GM23338 (cell line): Measurements from ENCODE around the gene FBXL14. TPM values are rescaled to one million over a fixed set of nuclear protein-coding genes. Genes with fewer than 3 reads are reported as not detected.

Source experiments
- ATAC-seq: fragments of 200-7000 bp; cut with Tn5 transposase; 3 replicates; pipeline ENCODE4 v1.9.1; 2020
- DNase-seq: peaks from one replicate; pipeline ENCODE4 v3.0.0-alpha.2; 2015; ENCODE audit warnings: low spot score
- H2AFZ ChIP-seq: fragments of 200-600 bp; sonication (generic); 2 replicates; pipeline ENCODE4 v1.8.0; 2016; ENCODE audit warnings: antibody characterized with exemption, mild to moderate bottlenecking, moderate library complexity
- H3F3A ChIP-seq: fragments of 200-600 bp; sonication (generic); replicated peaks from 2 replicates; pipeline ENCODE4 v1.8.0; 2017; ENCODE audit warnings: antibody characterized with exemption, mixed run types, low read depth
- H3K27ac ChIP-seq: fragments of 200-600 bp; sonication (generic); 2 replicates; pipeline ENCODE4 v1.6.1; 2016; ENCODE audit warnings: low read depth
- H3K27me3 ChIP-seq: fragments of 200-600 bp; sonication (generic); 2 replicates; pipeline ENCODE4 v1.8.0; 2016; ENCODE audit warnings: mild to moderate bottlenecking, mixed run types, moderate library complexity; ENCODE audit not compliant: insufficient read depth
- H3K36me3 ChIP-seq: fragments of 200-600 bp; sonication (generic); 2 replicates; pipeline ENCODE4 v1.8.0; 2016; ENCODE audit warnings: mild to moderate bottlenecking; ENCODE audit not compliant: insufficient read depth
- H3K4me1 ChIP-seq: fragments of 200-600 bp; sonication (generic); 2 replicates; pipeline ENCODE4 v1.8.0; 2016; ENCODE audit warnings: mild to moderate bottlenecking, moderate library complexity; ENCODE audit not compliant: insufficient read depth
- H3K4me2 ChIP-seq: fragments of 200-600 bp; sonication (generic); 2 replicates; pipeline ENCODE4 v1.7.1; 2017; ENCODE audit warnings: mixed run types
- H3K4me3 ChIP-seq: fragments of 200-600 bp; sonication (generic); 2 replicates; pipeline ENCODE4 v1.6.1; 2016; ENCODE audit warnings: mixed run types
- H3K79me2 ChIP-seq: fragments of 200-600 bp; sonication (generic); replicated peaks from 2 replicates; pipeline ENCODE4 v1.8.0; 2017; ENCODE audit warnings: mild to moderate bottlenecking; ENCODE audit not compliant: insufficient read depth
- H3K9me2 ChIP-seq: fragments of 200-600 bp; sonication (generic); 2 replicates; pipeline ENCODE4 v1.8.0; 2017; ENCODE audit not compliant: insufficient read depth
- H4K20me1 ChIP-seq: fragments of 200-600 bp; sonication (generic); replicated peaks from 2 replicates; pipeline ENCODE4 v1.8.0; 2017; ENCODE audit warnings: mild to moderate bottlenecking; ENCODE audit not compliant: insufficient read depth
- H3K27ac Mint-ChIP-seq: 2 replicates; pipeline ENCODE4 v1.8.0; 2020; ENCODE audit warnings: inconsistent platforms, mild to moderate bottlenecking, moderate library complexity, mixed read lengths
- H3K27me3 Mint-ChIP-seq: 3 replicates; pipeline ENCODE4 v1.8.0; 2022; ENCODE audit warnings: low read depth, mild to moderate bottlenecking, moderate library complexity, mixed read lengths, inconsistent platforms; ENCODE audit not compliant: insufficient read depth, poor library complexity
- H3K36me3 Mint-ChIP-seq: 3 replicates; pipeline ENCODE4 v1.8.0; 2021; ENCODE audit warnings: low read depth, mild to moderate bottlenecking, inconsistent platforms, moderate library complexity, mixed read lengths
- H3K4me1 Mint-ChIP-seq: 3 replicates; pipeline ENCODE4 v1.8.0; 2020; ENCODE audit warnings: mild to moderate bottlenecking, inconsistent platforms, mixed read lengths
- H3K4me3 Mint-ChIP-seq: 3 replicates; pipeline ENCODE4 v1.8.0; 2021; ENCODE audit warnings: moderate library complexity, mild to moderate bottlenecking, inconsistent platforms, mixed read lengths
- H3K9me3 Mint-ChIP-seq: 3 replicates; pipeline ENCODE4 v1.8.0; 2020; ENCODE audit warnings: moderate library complexity, mild to moderate bottlenecking, inconsistent platforms, mixed read lengths
- POLR2AphosphoS5 ChIP-seq: IDR thresholded peaks from 2 replicates; pipeline ENCODE4 v1.6.1; 2016; ENCODE audit warnings: antibody characterized with exemption, low read depth
- ZNF114 ChIP-seq: fragments of 250-450 bp; sonication (Bioruptor Pico); IDR thresholded peaks from 2 replicates; pipeline ENCODE4 v1.5.0; 2020; ENCODE audit warnings: mild to moderate bottlenecking, moderate library complexity
- polyA plus RNA-seq: library from polyadenylated mRNA; unstranded; fragments of >200 nt; fragmentation: Nextera tagmentation; extraction: Ambion mirVana; gene quantifications from 2 replicates; pipeline ENCODE4 v1.2.1, GENCODE V29; 2016
- total RNA-seq: library from RNA; depleted of rRNA; stranded (reverse); fragments of >200 nt; shearing (Covaris generic); gene quantifications from 2 replicates; pipeline ENCODE4 v1.2.3, GENCODE V29; 2014
- TF ChIP-seq, protein P1 (sequence below): fragments of 250-450 bp; sonication (Bioruptor Pico); IDR thresholded peaks from 2 replicates; pipeline ENCODE4 v1.5.0; 2020; ENCODE audit warnings: mild to moderate bottlenecking, moderate library complexity
- TF ChIP-seq, protein P2 (sequence below), 2 experiments: fragments of 200-600 bp in 1 of 2; sonication (generic) in 1 of 2; conservative IDR thresholded peaks; 2 replicates each; pipeline versions ENCODE4 v1.5.1 to v1.6.1; 2016 to 2017; ENCODE audit warnings: antibody characterized with exemption in 2 of 2, low read depth in 2 of 2, mild to moderate bottlenecking in 2 of 2, moderate library complexity in 1 of 2

The FBXL14 gene
- total and polyA plus RNA-seq, 2 experiments from 2014 or later = 0.74 to 9.4 TPM

DNA sequence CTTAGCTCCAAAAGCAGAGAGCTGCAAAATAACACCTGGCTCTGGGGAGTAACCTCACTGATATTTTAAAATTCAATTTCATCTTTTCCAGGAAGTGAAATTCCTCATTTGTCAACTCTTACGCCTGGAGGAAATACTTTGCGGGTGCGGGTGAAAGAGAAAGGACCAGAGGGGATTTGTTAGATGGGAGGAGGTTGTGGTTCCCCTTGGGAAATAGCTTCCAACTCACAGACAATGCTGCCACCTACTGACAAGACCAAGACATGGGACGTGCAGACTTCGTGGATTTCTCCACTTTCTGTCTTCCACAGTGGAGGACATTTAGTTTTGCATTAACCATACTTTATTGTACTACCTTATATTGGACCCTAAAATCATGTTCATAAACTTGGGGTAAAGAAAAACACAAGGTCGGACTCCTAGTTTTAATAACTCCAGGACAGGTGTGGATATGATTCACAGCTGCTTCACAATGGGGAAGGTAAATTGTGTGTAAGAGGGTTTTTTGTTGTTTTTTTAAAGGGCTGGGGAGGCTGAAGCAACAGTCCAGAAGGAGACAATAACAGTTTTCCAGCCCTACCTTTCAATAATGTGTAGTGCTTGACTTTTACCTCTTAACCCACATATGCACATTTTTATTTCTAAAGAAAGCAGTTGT, 10.8 kb downstream of the FBXL14 start:
- Histone ChIP-seq H3F3A (no peaks in the 10 kb centered on the region), H3K36me3 (no peaks in the 10 kb centered on the region), H3K4me3 (no peak overlapping the region), H3K9me2 (no peaks in the 10 kb centered on the region), H4K20me1 (peaks cover under 1% of the 10 kb centered on the region), H3K79me2 (no peaks in the 10 kb centered on the region), H2AFZ (no peak overlapping the region), H3K27me3 (peaks cover 57% of the 10 kb centered on the region), H3K4me2 (no peak overlapping the region), H3K4me1 (peaks cover 15% of the 10 kb centered on the region), H3K27ac (no peak overlapping the region)
- Mint-ChIP-seq H3K27ac (no peak overlapping the region), H3K4me1 (peaks cover 20% of the 10 kb centered on the region), H3K9me3 (no peaks in the 10 kb centered on the region; the same call in 2 of the 3 replicates), H3K4me3 (no peak overlapping the region), H3K36me3 (no peaks in the 10 kb centered on the region), H3K27me3 (peaks cover 44% of the 10 kb centered on the region)
- TF ChIP-seq, protein P1, sequence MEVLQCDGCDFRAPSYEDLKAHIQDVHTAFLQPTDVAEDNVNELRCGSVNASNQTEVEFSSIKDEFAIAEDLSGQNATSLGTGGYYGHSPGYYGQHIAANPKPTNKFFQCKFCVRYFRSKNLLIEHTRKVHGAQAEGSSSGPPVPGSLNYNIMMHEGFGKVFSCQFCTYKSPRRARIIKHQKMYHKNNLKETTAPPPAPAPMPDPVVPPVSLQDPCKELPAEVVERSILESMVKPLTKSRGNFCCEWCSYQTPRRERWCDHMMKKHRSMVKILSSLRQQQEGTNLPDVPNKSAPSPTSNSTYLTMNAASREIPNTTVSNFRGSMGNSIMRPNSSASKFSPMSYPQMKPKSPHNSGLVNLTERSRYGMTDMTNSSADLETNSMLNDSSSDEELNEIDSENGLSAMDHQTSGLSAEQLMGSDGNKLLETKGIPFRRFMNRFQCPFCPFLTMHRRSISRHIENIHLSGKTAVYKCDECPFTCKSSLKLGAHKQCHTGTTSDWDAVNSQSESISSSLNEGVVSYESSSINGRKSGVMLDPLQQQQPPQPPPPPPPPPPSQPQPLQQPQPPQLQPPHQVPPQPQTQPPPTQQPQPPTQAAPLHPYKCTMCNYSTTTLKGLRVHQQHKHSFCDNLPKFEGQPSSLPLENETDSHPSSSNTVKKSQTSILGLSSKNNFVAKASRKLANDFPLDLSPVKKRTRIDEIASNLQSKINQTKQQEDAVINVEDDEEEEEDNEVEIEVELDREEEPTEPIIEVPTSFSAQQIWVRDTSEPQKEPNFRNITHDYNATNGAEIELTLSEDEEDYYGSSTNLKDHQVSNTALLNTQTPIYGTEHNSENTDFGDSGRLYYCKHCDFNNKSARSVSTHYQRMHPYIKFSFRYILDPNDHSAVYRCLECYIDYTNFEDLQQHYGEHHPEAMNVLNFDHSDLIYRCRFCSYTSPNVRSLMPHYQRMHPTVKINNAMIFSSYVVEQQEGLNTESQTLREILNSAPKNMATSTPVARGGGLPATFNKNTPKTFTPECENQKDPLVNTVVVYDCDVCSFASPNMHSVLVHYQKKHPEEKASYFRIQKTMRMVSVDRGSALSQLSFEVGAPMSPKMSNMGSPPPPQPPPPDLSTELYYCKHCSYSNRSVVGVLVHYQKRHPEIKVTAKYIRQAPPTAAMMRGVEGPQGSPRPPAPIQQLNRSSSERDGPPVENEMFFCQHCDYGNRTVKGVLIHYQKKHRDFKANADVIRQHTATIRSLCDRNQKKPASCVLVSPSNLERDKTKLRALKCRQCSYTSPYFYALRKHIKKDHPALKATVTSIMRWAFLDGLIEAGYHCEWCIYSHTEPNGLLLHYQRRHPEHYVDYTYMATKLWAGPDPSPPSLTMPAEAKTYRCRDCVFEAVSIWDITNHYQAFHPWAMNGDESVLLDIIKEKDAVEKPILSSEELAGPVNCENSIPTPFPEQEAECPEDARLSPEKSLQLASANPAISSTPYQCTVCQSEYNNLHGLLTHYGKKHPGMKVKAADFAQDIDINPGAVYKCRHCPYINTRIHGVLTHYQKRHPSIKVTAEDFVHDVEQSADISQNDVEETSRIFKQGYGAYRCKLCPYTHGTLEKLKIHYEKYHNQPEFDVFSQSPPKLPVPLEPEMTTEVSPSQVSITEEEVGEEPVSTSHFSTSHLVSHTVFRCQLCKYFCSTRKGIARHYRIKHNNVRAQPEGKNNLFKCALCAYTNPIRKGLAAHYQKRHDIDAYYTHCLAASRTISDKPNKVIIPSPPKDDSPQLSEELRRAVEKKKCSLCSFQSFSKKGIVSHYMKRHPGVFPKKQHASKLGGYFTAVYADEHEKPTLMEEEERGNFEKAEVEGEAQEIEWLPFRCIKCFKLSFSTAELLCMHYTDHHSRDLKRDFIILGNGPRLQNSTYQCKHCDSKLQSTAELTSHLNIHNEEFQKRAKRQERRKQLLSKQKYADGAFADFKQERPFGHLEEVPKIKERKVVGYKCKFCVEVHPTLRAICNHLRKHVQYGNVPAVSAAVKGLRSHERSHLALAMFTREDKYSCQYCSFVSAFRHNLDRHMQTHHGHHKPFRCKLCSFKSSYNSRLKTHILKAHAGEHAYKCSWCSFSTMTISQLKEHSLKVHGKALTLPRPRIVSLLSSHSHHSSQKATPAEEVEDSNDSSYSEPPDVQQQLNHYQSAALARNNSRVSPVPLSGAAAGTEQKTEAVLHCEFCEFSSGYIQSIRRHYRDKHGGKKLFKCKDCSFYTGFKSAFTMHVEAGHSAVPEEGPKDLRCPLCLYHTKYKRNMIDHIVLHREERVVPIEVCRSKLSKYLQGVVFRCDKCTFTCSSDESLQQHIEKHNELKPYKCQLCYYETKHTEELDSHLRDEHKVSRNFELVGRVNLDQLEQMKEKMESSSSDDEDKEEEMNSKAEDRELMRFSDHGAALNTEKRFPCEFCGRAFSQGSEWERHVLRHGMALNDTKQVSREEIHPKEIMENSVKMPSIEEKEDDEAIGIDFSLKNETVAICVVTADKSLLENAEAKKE (CRISPR knock-in tag) = no peak
- TF ChIP-seq ZNF114 (CRISPR knock-in tag) = no peak
- no peak for TF ChIP-seq POLR2AphosphoS5
- TF ChIP-seq, protein P2, sequence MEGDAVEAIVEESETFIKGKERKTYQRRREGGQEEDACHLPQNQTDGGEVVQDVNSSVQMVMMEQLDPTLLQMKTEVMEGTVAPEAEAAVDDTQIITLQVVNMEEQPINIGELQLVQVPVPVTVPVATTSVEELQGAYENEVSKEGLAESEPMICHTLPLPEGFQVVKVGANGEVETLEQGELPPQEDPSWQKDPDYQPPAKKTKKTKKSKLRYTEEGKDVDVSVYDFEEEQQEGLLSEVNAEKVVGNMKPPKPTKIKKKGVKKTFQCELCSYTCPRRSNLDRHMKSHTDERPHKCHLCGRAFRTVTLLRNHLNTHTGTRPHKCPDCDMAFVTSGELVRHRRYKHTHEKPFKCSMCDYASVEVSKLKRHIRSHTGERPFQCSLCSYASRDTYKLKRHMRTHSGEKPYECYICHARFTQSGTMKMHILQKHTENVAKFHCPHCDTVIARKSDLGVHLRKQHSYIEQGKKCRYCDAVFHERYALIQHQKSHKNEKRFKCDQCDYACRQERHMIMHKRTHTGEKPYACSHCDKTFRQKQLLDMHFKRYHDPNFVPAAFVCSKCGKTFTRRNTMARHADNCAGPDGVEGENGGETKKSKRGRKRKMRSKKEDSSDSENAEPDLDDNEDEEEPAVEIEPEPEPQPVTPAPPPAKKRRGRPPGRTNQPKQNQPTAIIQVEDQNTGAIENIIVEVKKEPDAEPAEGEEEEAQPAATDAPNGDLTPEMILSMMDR (conservative IDR thresholded peaks at IDR 0.05; ENCODE audit: low read depth in 2 of 2) = peak; percentile 97 to 99
- peak; percentile 91 for DNase-seq
- ATAC-seq = peak; percentile 64
